Activated CD4-positive, alpha-beta memory T cell treated with anti-CD3 and anti-CD28 coated beads for 36 hours (primary cell): Measurements from ENCODE around the gene NCK1. TPM values are rescaled to one million over a fixed set of nuclear protein-coding genes. Genes with fewer than 3 reads are reported as not detected.

ENCODE experiments used
- CTCF ChIA-PET: fragments of 350-600 bp; sonication (Branson Sonifier 250); formaldehyde crosslinking; loops from one replicate; lab custom pipeline; 2021; ENCODE audit warnings: antibody characterized with exemption, inconsistent platforms; lab: Charles Lee
- POLR2A ChIA-PET: fragments of 350-600 bp; sonication (Branson Sonifier 250); formaldehyde crosslinking; loops from one replicate; lab custom pipeline; 2021; ENCODE audit warnings: antibody characterized with exemption; lab: Charles Lee
- DNase-seq: peaks from one replicate; pipeline ENCODE4 v3.0.0-alpha.2; 2020
- H3K27ac Mint-ChIP-seq: one replicate; pipeline ENCODE4 v1.8.0; 2021; ENCODE audit warnings: mixed read lengths
- H3K27me3 Mint-ChIP-seq: one replicate; pipeline ENCODE4 v1.8.0; 2021; ENCODE audit warnings: mixed read lengths
- H3K36me3 Mint-ChIP-seq: one replicate; pipeline ENCODE4 v1.8.0; 2021; ENCODE audit warnings: mixed read lengths
- H3K4me1 Mint-ChIP-seq: one replicate; pipeline ENCODE4 v1.8.0; 2021; ENCODE audit warnings: low read depth, mixed read lengths
- H3K4me3 Mint-ChIP-seq: one replicate; pipeline ENCODE4 v1.8.0; 2021; ENCODE audit warnings: mild to moderate bottlenecking, mixed read lengths
- H3K9me3 Mint-ChIP-seq: one replicate; pipeline ENCODE4 v1.8.0; 2021; ENCODE audit warnings: mixed read lengths
- intact Hi-C: fragments of 100-400 bp; cut with micrococcal nuclease; formaldehyde crosslinking; loops from one replicate; pipeline ENCODE4 v1.15.1; 2023
- total RNA-seq, 2 experiments: library from RNA; stranded (reverse); gene quantifications; one replicate each; pipeline ENCODE4 v1.2.3, GENCODE V29; 2021

Gene NCK1
- total RNA-seq, 2 experiments from 2014 or later: 32.3 to 38.0 TPM

DNA sequence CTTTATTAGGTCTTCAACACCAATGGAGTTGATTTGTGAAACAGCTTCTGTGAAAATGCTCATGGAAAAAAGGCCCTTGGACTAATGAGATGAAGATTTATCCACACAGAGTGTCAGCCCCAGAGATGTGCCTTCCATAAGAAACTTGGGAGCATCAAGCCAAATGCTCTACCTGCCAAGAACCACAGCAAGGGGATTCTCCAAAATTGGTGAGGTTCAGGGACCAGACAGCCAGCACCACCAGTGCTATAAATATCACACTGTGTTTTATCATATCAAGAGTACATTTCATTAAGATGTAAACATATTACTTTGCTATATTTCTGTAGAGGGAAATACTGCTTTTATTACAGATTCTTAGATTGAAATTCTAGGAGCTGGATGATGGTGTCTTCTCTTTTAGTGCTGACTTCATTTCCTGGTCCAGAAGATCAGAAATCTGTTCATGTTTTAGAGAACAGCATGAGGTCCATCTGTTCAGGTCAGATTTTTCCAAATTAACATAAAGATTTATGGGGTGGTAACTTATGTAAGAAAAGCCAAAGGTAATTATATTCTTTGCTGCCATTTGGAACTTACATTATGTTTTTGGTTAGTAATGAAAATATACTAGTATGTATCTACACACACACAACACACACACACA, 25.4 kb upstream of the NCK1 start:
- Mint-ChIP-seq H3K4me3 (no peak overlapping the region), H3K27me3 (peaks cover 5% of the 10 kb centered on the region), H3K36me3 (peaks cover 7% of the 10 kb centered on the region), H3K4me1 (peaks cover 19% of the 10 kb centered on the region), H3K9me3 (no peaks in the 10 kb centered on the region), H3K27ac (no peak overlapping the region)
- ChIA-PET CTCF (interaction anchor here (0.7 kb wide), 1 partner anchor 445 kb away, joined by 3 read pairs; no protein-coding TSS in a partner anchor), POLR2A (no interaction called here)
- no peak for DNase-seq
- intact Hi-C loops: no loop called here

DNA sequence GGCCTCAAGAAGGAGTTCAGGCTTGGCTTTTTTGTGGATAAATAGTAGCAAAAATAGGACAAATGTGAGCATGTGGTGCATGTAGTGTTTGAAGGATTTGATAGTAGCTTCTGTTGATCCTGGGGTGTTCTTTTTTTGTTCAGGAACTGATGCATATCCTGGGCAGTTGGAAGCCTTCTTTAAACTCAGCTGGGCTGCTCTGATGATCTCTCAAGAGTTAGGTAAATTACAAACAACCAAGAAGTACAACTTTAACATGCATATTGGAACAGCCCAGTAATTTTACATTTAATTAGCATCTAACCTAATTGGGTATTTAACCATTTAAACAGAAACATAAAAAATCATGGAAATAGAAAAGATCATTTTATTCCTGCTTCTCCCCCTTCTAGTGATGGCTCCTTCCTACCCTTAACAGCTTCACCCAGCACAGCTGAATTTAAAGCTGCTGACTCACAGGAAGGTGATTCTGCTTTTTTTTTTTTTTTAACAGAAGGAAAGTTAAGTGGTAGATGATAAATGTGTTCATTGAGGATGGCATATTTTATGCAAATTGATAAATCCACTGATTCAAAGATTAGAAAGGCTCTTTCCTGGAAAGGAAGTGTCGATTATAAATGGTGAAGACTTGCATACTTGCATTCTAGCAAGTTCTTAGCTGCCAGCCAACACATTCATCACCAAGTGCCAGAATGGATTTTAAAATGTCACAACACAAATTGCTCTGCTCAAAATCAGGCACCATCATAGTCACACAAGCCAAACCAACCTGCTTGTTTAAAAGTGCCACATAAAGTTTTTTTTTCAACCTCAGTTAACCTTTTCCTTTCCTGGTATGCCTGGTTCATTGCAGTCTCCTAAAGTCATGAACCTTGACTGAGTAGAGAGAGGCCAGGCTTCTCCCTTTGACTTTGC, 23.1 kb upstream of the NCK1 start:
- H3K27ac Mint-ChIP-seq: peak overlapping the region; percentile 43

DNA sequence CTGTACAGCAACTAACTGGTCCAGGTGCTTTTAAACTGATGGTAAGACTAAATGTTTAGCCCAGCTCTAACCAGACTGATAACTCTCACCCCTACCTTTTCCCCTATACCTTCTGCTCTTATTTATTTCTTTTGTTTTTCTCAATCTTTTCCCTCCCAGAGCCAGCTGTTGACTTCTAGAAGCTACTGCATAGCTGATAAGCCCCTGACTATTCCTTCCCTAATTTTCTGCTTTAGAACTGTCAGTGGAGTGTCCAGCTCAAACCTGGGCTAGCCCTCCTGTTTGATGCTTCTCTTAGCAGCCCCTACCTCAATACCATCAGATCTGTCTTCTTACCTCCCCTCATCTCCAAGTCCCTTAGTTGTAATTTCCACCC, 22.5 kb upstream of the NCK1 start:
- Mint-ChIP-seq H3K27ac (peak overlapping the region; percentile 9), H3K36me3 (peaks cover 19% of the 10 kb centered on the region), H3K4me3 (no peak overlapping the region), H3K27me3 (no peaks in the 10 kb centered on the region), H3K9me3 (no peaks in the 10 kb centered on the region), H3K4me1 (peaks cover 19% of the 10 kb centered on the region)
- intact Hi-C loops: loop anchor here (2.0 kb wide), 2 partner anchors 21 to 23 kb away; partner anchors contain the start of genes NCK1 and SLC35G2
- ChIA-PET CTCF (interaction anchor here (1.0 to 2.6 kb wide), 3 partner anchors 22 to 174 kb away, joined by 4 to 7 read pairs (median 6); partner anchors contain the start of genes NCK1 and STAG1), POLR2A (interaction anchor here (1.4 kb wide), 1 partner anchor 22 kb away, joined by 6 read pairs; the partner anchor contains the start of gene NCK1)
- no peak for DNase-seq

More for the DNA sequence above, 23.1 kb upstream of the NCK1 start:
- POLR2A ChIA-PET: interaction anchor here (0.6 to 1.4 kb wide), 2 partner anchors 17 to 23 kb away, joined by 3 to 6 read pairs; partner anchors contain the start of gene NCK1
- Mint-ChIP-seq H3K27me3 (no peaks in the 10 kb centered on the region), H3K4me1 (peaks cover 19% of the 10 kb centered on the region), H3K9me3 (no peaks in the 10 kb centered on the region), H3K4me3 (no peak overlapping the region), H3K36me3 (peaks cover 18% of the 10 kb centered on the region)
- CTCF ChIA-PET: interaction anchor here (0.6 to 2.6 kb wide), 3 partner anchors 86 to 175 kb away, joined by 3 to 7 read pairs (median 6); partner anchors contain the start of gene STAG1
- intact Hi-C loops: loop anchor here (2.0 kb wide), 2 partner anchors 20 to 24 kb away; partner anchors contain the start of genes NCK1 and SLC35G2
- DNase-seq: no peak

DNA sequence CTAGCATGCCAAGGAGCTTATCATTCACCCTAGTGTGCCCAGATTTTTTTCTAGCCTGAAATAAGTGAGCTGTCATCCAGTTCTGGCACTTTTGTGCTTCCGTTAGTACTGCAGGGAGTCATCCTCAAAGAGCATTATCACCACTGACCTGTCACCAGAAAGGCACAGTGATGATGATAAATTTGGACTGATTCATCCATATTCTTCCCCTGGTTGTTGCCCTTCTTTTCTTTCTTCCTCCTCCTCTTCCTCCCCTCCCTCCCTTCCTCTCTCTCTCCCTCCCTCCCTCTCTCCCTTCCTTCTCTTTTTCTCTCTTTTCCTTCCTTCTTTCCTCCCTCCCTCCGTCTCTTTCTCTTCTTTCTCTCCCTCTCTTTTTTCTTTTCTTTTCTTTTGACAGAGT, 21.8 kb upstream of the NCK1 start:
- Mint-ChIP-seq H3K4me3 (no peak overlapping the region), H3K27ac (no peak overlapping the region), H3K27me3 (no peaks in the 10 kb centered on the region), H3K9me3 (no peaks in the 10 kb centered on the region), H3K4me1 (peaks cover 19% of the 10 kb centered on the region), H3K36me3 (peaks cover 24% of the 10 kb centered on the region)
- no peak for DNase-seq
- POLR2A ChIA-PET: no interaction called here
- intact Hi-C loops: no loop called here
- CTCF ChIA-PET: interaction anchor here (1.0 to 2.6 kb wide), 2 partner anchors 22 to 173 kb away, joined by 4 to 7 read pairs; partner anchors contain the start of gene NCK1

DNA sequence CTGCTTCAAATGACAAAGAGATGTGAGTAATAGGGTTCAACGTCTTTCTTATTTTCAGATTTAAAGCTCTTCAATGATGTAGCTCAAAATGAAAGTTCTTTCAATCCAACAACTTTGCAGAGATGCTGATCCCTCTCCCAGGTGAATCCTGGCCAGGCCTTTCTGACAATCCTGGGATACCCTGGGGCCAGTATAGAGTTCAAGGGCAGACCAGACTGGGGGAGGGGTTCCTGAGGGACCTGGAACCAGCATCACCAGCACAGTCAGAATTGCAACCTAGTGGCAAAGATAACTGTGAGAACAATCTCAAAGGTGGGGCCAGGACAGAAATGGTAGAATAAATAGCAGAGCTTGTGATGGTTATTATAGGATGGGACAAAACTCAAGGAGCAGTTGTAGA, 19.7 kb upstream of the NCK1 start:
- Mint-ChIP-seq H3K9me3 (no peaks in the 10 kb centered on the region), H3K27ac (no peak overlapping the region), H3K36me3 (peaks cover 35% of the 10 kb centered on the region), H3K4me1 (peaks cover 19% of the 10 kb centered on the region), H3K27me3 (no peaks in the 10 kb centered on the region), H3K4me3 (no peak overlapping the region)
- ChIA-PET POLR2A (no interaction called here), CTCF (interaction anchor here (0.7 kb wide), 1 partner anchor 172 kb away, joined by 3 read pairs; no protein-coding TSS in a partner anchor)
- intact Hi-C loops: no loop called here
- no peak for DNase-seq

DNA sequence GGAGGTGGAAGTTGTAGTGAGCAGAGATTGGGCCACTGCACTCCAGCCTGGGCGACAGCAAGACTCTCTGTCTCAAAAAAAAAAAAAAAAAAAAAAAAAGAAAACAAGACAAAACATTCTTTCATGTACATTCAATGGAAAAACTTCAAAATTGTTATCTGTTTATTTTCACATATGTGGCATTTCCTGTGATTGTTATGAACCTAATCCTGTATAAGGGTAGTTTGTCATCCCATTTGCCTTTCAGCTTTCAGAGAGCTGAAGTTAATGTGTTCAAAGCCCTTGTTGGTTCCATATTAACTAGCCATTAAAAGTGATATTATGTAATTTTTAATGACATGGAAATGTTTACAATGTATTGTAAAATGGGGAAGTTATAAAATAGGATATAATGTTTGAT, 17.3 kb upstream of the NCK1 start:
- Mint-ChIP-seq H3K36me3 (peaks cover 33% of the 10 kb centered on the region), H3K4me1 (peaks cover 4% of the 10 kb centered on the region), H3K4me3 (no peak overlapping the region), H3K27ac (no peak overlapping the region), H3K9me3 (no peaks in the 10 kb centered on the region), H3K27me3 (no peaks in the 10 kb centered on the region)
- ChIA-PET POLR2A (no interaction called here), CTCF (no interaction called here)
- no peak for DNase-seq
- intact Hi-C loops: no loop called here

DNA sequence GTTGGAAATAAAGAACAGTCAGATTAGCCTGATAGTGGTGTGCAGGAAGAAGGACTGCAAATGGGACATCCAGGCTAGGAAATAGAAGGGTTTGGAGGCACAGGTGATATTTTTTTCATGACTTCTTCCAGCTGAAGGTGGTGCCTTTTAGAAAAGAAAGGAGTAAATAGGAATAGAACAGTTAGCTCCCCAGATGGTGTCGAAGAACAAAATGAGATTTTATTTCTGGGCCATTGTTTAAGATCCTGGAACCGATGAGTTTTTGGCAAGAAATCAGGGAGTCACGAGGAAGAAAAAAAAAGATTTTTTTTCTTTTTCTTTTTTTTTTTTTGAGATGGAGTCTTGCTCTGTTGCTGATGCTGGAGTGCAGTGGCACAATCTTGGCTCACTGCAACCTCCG, 9.8 kb upstream of the NCK1 start:
- Mint-ChIP-seq H3K4me3 (no peak overlapping the region), H3K4me1 (peaks cover 5% of the 10 kb centered on the region), H3K27me3 (no peaks in the 10 kb centered on the region), H3K36me3 (peaks cover 30% of the 10 kb centered on the region), H3K9me3 (peaks cover 2% of the 10 kb centered on the region), H3K27ac (no peak overlapping the region)
- intact Hi-C loops: no loop called here
- CTCF ChIA-PET: no interaction called here
- POLR2A ChIA-PET: no interaction called here
- DNase-seq: no peak

DNA sequence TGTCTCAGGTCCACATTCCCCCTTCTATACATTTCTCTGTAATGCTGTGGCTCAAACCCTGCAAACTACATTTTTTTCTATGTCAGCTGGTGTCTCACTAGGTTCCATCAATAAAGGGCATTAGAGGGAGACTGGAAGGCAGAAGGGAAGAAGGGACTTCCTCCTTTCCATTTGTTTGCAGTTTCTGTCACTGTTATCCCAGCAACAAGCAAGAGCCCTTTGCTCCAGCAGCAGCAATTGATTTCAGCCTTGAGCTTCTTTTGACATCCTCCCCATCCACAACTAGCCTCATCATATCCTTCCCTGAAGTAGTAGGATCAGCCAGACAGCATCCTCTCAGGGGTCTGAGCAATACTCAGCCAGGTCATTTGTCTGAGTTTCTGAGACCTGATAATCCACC, 5.3 kb upstream of the NCK1 start:
- CTCF ChIA-PET: no interaction called here
- Mint-ChIP-seq H3K27me3 (no peaks in the 10 kb centered on the region), H3K4me1 (peaks cover 18% of the 10 kb centered on the region), H3K9me3 (peaks cover 3% of the 10 kb centered on the region), H3K36me3 (peaks cover 35% of the 10 kb centered on the region), H3K27ac (no peak overlapping the region), H3K4me3 (no peak overlapping the region)
- no peak for DNase-seq
- intact Hi-C loops: no loop called here
- POLR2A ChIA-PET: interaction anchor here (0.6 kb wide), 1 partner anchor 18 kb away, joined by 3 read pairs; no protein-coding TSS in a partner anchor

DNA sequence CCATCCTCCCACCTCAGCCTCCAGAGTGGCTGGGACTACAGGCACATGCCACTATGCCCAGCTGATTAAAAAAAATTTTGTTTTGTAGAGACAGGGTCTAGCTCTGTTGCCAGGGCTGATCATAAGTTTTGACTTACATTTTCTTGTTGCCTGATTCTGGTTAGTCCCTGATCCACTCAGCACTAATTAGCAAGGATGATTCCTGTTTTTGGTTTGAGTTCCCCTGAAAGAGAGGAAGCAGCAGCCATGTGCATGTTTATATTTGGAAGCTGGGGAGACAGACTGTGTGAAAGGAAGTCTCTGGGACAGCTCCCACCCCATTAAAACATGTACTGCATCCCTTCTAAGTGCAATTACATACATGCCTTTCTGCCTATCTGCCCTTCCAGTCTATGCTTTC, 3.6 kb upstream of the NCK1 start:
- Mint-ChIP-seq H3K9me3 (peaks cover 3% of the 10 kb centered on the region), H3K4me3 (no peak overlapping the region), H3K27ac (no peak overlapping the region), H3K27me3 (no peaks in the 10 kb centered on the region), H3K36me3 (peaks cover 35% of the 10 kb centered on the region), H3K4me1 (peaks cover 18% of the 10 kb centered on the region)
- intact Hi-C loops: no loop called here
- no peak for DNase-seq
- POLR2A ChIA-PET: interaction anchor here (0.8 kb wide), 1 partner anchor 106 kb away, joined by 3 read pairs; no protein-coding TSS in a partner anchor
- CTCF ChIA-PET: interaction anchor here (1.5 to 6.1 kb wide), 3 partner anchors 16 to 156 kb away, joined by 4 to 34 read pairs (median 12); partner anchors contain the start of gene STAG1

DNA sequence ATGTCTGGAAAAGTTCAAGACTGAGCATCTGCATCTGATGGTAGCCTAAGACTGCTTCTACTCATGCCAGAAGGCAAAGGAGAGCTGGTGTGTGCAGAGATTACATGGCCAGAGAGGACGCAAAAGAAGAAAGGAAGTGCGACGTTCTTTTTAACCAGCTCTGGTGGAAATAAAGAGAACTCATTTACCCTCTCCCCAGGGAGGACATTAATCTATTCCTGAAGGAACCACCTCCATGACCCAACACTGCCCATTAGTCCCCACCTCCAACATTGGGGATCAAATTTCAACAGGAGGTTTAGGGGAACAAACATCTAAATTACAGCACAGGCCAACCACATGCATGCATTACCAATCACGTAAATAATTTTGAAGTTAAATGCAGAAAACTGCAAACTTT, 1.5 kb upstream of the NCK1 start:
- intact Hi-C loops: loop anchor here (5.0 to 10.0 kb wide), 4 partner anchors 77 to 893 kb away; partner anchors contain the start of genes PCCB and PPP2R3A
- DNase-seq: no peak

DNA sequence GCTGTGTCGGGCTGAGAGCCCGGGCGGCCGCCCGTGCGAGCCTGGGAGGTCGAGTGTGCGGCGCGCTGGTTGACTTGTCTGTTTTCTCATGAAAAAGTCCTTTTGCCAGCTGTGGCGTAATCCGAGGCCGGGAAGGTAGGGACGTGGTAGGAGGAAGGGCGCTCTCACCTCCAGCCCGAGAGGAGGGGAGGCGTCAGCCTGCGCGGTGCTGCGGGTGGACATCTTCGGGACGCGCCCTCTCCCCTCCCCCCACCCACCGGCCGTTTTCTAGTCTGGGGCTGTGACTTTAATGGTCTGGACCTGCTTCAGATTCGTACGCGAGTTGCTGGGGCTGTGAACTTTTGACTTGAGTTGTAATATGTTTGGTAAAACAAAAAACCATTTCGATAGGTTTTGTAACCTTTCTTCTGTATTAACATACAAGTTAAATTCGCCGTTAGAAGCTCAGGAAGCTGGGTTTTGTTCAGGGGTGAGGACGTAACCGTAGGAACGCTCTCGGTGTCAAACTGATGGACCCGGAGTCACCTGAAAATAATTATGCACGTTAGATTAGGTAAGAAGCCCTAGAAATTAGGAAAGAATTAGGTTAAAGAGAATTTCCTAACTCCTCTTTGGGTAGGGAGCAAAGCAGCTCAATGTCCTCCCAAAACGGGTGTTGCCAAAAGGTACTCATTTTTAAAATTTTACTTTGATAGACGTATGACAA, 762 bp downstream of the NCK1 start:
- peak; percentile 62 for DNase-seq
- peak overlapping the region; percentile 94 for H3K4me3 Mint-ChIP-seq
- no peaks in the 10 kb centered on the region for H3K27me3 Mint-ChIP-seq
- H3K4me1 Mint-ChIP-seq: peaks cover 38% of the 10 kb centered on the region
- intact Hi-C loops: loop anchor here (1.0 to 10.0 kb wide), 10 partner anchors 24 to 895 kb away; partner anchors contain the start of genes MSL2, PCCB, PPP2R3A and STAG1
- ChIA-PET POLR2A (interaction anchor here (0.7 to 3.2 kb wide), 11 partner anchors 10 to 668 kb away, joined by 3 to 43 read pairs (median 5); partner anchors contain the start of genes MSL2 and STAG1), CTCF (interaction anchor here (0.6 to 6.1 kb wide), 7 partner anchors 29 to 471 kb away, joined by 3 to 52 read pairs (median 6); partner anchors contain the start of gene STAG1)
- no peaks in the 10 kb centered on the region for H3K9me3 Mint-ChIP-seq
- peaks cover 17% of the 10 kb centered on the region for H3K36me3 Mint-ChIP-seq
- peak overlapping the region; percentile 95 for H3K27ac Mint-ChIP-seq

More for the DNA sequence above, 1.5 kb upstream of the NCK1 start:
- ChIA-PET POLR2A (interaction anchor here (1.6 to 3.2 kb wide), 2 partner anchors 21 to 108 kb away, joined by 6 to 43 read pairs; partner anchors contain the start of gene STAG1), CTCF (interaction anchor here (3.2 to 6.1 kb wide), 2 partner anchors 108 to 154 kb away, joined by 34 to 52 read pairs; partner anchors contain the start of gene STAG1)
- H3K4me3 Mint-ChIP-seq: peak overlapping the region; percentile 94
- peaks cover 3% of the 10 kb centered on the region for H3K9me3 Mint-ChIP-seq
- no peaks in the 10 kb centered on the region for H3K27me3 Mint-ChIP-seq
- peaks cover 27% of the 10 kb centered on the region for H3K36me3 Mint-ChIP-seq
- peak overlapping the region; percentile 95 for H3K27ac Mint-ChIP-seq
- peaks cover 26% of the 10 kb centered on the region for H3K4me1 Mint-ChIP-seq
